22Rv1 (cell line): ENCODE data around the gene GRM4.

Source experiments
- CTCF ChIP-seq: fragments of 450-650 bp; IDR thresholded peaks from 2 replicates; pipeline ENCODE4 v1.5.1; 2017; ENCODE audit warnings: mild to moderate bottlenecking
- ZFX ChIP-seq: fragments of 450-650 bp; IDR thresholded peaks from 2 replicates; pipeline ENCODE4 v1.6.1; 2017; ENCODE audit warnings: antibody characterized with exemption, borderline replicate concordance

GRCh38 chr6:34102099-34102656, 43.7 kb downstream of the GRM4 start:
- TF ChIP-seq CTCF: no peak
- no peak for TF ChIP-seq ZFX
